NB4 (cell line): ENCODE results near the gene CACNG4.

Experiments
- MYC ChIP-seq: IDR thresholded peaks from 2 replicates; pipeline ENCODE4 v1.6.1; 2011; ENCODE audit warnings: low read depth, low read length
- POLR2A ChIP-seq: IDR thresholded peaks from 2 replicates; pipeline ENCODE4 v1.6.1; 2011; ENCODE audit warnings: mild to moderate bottlenecking; ENCODE audit not compliant: insufficient read length; ENCODE audit errors: extremely low read depth
- TF ChIP-seq, protein P1 (sequence below): IDR thresholded peaks from one replicate; pipeline ENCODE4 v1.5.1; 2012; ENCODE audit warnings: low read depth, low read length
- TF ChIP-seq, protein P2 (sequence below): IDR thresholded peaks from 2 replicates; pipeline ENCODE4 v1.6.1; 2011; ENCODE audit warnings: low read depth, low read length

GRCh38 chr17:66953630-66954020, 10.9 kb upstream of the CACNG4 start:
- TF ChIP-seq, protein P1, sequence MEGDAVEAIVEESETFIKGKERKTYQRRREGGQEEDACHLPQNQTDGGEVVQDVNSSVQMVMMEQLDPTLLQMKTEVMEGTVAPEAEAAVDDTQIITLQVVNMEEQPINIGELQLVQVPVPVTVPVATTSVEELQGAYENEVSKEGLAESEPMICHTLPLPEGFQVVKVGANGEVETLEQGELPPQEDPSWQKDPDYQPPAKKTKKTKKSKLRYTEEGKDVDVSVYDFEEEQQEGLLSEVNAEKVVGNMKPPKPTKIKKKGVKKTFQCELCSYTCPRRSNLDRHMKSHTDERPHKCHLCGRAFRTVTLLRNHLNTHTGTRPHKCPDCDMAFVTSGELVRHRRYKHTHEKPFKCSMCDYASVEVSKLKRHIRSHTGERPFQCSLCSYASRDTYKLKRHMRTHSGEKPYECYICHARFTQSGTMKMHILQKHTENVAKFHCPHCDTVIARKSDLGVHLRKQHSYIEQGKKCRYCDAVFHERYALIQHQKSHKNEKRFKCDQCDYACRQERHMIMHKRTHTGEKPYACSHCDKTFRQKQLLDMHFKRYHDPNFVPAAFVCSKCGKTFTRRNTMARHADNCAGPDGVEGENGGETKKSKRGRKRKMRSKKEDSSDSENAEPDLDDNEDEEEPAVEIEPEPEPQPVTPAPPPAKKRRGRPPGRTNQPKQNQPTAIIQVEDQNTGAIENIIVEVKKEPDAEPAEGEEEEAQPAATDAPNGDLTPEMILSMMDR, result no peak
- TF ChIP-seq, protein P2, sequence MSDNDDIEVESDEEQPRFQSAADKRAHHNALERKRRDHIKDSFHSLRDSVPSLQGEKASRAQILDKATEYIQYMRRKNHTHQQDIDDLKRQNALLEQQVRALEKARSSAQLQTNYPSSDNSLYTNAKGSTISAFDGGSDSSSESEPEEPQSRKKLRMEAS, result no peak
- TF ChIP-seq POLR2A (no peak), MYC (no peak)
